ENCODE data around the gene PERM1.
"Not testable (repeated sequence)": the region's sequence is repeated elsewhere in the genome, so short reads cannot be mapped to it uniquely, and the experiment has no call there.

The PERM1 gene

DNA sequence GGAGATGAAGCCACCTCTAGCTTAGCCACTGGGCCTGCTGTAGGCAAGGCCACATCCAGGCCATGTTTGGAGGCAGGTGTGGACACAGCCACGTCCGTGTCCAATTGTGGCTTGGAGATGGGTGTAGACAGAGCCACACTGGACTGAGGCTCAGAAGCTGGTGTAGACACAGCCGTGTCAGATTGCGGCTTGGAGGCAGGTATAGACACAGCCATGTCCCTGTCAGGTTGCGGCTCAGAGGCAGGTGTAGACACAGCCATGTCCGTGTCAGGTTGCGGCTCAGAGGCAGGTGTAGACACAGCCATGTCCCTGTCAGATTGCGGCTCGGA, 2.2 kb downstream of the PERM1 start:
- in situ Hi-C loops (cut with MboI; ENCODE audit: low sequenced_read_pairs), result no loop called here

GRCh38 chr1:978835-979743, 2.8 kb downstream of the PERM1 start:
- in situ Hi-C loops (cut with MboI; ENCODE audit: low sequenced_read_pairs), result no loop called here

GRCh38 chr1:978069-978834, 3.6 kb downstream of the PERM1 start:
- in situ Hi-C loops (cut with MboI; ENCODE audit: low sequenced_read_pairs), result no loop called here

DNA sequence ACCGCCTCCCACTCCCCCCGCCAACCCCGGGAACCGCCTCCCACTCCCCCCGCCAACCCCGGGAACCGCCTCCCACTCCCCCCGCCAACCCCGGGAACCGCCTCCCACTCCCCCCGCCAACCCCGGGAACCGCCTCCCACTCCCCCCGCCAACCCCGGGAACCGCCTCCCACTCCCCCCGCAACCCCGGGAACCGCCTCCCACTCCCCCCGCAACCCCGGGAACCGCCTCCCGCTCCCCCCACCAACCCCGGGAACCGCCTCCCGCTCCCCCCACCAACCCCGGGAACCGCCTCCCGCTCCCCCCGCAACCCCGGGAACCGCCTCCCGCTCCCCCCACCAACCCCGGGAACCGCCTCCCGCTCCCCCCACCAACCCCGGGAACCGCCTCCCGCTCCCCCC, 5.1 kb downstream of the PERM1 start:
- in situ Hi-C loops (cut with MboI; ENCODE audit: low sequenced_read_pairs), result not testable (repeated sequence)

DNA sequence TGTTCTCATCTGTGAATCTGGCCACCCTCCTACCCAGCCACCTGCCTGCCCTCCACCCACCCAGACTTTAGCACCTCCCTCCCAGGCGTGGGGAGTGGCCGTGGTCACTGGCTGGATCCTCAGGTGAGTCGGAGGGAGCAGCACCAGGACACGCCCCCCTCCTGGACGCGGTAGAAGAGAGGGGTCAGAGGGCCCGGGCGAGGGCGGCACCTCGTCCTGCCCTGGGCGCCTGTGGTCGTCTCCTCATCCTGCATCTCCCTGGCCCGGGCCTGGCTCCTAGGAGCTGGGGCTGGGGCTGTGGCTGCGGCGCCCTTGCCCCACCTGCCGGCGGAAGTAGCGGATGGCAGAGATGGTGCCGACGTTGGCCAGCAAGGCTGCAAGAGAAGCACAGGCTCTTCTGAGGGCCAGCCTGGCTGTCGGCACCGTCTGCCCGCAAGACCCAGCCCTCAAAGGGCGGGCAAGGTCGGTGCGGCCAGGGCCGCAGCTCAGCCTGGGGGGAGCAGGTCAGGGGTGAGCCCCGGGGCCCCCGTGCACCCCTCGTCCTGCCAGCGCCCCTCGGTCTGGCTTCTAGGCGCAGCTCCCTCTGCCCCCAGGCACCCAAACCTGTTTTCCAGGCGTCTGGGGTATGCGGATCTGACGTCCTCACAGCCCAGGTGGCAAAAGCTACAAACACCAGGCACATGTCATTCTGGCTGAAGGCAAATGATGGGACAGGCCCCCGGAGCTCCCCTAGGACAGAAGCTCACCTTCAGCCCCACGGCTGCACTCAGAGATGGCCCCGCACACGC, 5.8 kb downstream of the PERM1 start:
- in situ Hi-C loops (cut with MboI; ENCODE audit: low sequenced_read_pairs), result no loop called here

DNA sequence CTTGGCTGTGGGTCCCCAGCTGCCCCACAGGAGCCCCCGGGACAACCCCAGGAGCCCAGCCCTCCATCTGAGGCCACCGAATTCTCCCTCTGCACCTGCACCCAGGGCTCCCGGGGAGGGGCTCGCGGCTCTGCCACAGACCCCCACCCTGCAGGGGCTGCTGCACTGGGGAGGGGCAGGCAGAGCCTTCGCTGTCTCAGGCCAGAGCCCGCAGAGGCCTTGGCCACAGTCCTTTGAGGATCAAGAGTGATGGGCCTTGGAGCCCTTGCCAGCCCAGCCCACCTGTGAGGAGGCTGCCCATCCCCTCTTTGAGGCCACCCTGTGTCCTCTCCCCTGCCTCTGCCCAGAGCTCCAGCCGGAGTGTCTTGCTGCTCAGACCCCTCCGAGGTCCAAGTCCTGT, 6.5 kb downstream of the PERM1 start:
- in situ Hi-C loops (cut with MboI; ENCODE audit: low sequenced_read_pairs), result no loop called here

DNA sequence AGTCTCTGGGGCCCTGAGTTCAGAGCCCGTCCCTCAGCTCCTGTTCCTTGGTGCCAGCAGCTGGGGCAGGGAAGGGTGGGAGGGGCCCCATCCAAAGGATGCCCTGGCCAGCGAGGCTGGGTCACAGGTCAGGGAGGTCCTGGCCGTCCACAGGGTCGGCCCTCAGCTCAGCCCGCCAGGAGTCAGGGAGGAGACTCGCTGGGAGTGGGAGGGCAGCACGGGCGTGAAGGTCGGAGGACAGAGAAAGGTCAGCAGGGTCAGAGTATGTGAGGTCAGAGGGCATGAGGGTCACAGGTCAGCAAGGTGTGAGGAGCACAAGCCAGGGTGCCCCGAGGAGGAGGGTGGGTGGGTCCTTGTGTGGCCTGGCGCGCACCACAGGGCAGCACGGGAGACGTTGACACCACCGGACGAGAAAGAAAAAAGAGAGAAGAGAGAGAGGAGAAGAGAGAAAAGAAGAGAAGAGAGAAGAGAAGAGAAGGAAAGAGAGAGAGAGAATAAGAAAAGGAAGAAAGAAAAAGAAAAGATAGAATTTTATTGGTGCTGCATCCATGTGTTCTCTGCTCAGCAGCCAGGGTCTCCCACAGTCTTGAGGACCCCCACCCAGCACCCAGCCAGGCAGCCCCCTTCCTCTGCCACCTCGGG, 7.1 kb downstream of the PERM1 start:
- in situ Hi-C loops (cut with MboI; ENCODE audit: low sequenced_read_pairs), result no loop called here

DNA sequence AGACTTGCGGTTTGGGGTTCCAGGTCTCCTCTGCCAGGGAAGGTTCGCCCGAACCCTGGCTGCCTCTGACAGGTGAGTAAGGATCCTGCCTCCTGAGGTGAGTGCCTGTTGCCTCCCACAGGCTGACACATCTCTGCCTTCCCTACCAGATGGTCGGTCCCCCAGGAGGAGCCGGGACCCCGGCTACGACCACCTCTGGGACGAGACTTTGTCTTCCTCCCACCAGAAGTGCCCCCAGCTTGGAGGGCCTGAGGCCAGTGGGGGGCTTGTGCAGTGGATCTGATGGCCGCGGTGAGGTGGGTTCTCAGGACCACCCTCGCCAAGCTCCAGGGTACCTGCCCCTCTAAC, 7.6 kb downstream of the PERM1 start:
- in situ Hi-C loops (cut with MboI; ENCODE audit: low sequenced_read_pairs), result no loop called here

- in situ Hi-C loops (cut with MboI; ENCODE audit: low sequenced_read_pairs), result no loop called here
These were observed 8.2 kb downstream of the PERM1 start for GRCh38 chr1:973459-974292.

DNA sequence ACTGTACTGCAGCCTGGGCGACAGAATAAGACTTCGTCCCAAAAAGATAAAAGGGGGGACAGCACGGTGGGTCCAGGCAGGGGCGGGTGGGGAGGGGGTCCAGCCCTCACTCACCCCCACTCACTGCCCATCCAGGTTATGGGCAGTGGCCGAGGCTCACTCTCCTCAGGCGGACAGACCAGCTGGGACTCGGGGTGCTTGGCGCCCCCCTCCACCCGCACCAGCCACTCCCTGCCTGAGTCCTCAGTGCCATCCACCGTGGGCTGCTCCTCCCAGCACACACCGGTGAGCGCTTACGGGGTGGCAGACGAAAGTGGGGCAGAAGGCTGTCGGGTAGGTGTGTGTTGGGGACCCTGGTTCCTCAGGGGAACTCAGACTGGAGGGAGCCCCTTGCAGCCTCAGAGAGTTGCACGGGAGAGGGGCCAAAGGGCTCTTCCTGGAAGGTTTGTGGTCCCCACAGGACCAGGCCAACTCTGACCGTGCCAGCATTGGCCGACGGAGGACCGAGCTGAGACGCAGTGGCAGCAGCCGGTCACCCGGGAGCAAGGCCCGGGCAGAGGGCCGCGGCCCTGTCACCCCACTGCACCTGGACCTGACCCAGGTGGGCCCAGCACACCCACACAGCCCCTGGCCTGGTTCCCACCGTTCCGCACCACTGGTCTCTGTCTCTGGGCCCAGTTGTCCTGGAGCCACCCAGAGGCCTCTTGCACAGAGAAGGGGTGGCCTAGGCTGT, 9.0 kb downstream of the PERM1 start:
- in situ Hi-C loops (cut with MboI; ENCODE audit: low sequenced_read_pairs), result no loop called here

- in situ Hi-C loops (cut with MboI; ENCODE audit: low sequenced_read_pairs), result no loop called here
These were observed 10.0 kb downstream of the PERM1 start for GRCh38 chr1:971751-972506.

DNA sequence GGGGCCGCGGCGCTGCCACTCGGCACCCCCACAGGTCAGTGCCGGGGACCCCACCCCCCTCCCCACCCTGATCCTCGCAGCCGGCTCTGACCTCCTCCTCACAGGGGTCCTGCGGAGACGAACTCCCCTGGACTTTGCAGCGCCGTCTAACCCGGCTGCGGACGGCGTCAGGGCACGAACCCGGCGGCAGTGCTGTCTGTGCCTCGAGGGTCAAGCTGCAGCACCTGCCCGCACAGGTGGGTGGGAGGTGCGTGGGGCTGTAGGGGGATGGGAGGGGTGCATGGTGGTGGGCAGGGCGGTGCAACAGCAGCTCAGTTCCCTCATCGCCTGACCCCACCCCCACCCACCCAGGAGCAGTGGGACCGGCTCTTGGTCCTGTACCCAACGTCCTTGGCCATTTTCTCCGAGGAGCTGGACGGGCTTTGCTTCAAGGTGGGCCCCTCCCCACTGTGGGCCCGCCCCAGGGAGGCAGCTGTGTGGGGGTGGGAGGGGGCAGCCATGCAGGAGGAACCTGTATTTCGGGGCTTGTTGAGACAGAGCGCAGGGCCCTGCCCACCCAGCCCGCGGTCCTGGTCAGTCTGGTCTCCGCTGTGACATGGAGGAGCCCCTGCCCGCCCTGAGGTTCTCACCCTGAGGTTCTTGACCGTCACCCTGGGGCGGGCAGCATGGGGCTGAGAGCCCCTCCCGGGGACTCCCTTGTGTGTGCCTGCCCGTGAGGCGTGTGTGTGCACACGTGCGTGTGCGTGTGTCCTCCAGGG, 10.7 kb downstream of the PERM1 start:
- in situ Hi-C loops (cut with MboI; ENCODE audit: low sequenced_read_pairs), result no loop called here

GRCh38 chr1:970242-970972, 11.5 kb downstream of the PERM1 start:
- in situ Hi-C loops (cut with MboI; ENCODE audit: low sequenced_read_pairs), result no loop called here

GRCh38 chr1:969260-969855, 12.5 kb downstream of the PERM1 start:
- in situ Hi-C loops (cut with MboI; ENCODE audit: low sequenced_read_pairs), result no loop called here

- in situ Hi-C loops (cut with MboI; ENCODE audit: low sequenced_read_pairs), result no loop called here
These were observed 14.2 kb downstream of the PERM1 start for GRCh38 chr1:967466-968343.

- in situ Hi-C loops (cut with MboI; ENCODE audit: low sequenced_read_pairs), result no loop called here
These were observed 15.1 kb downstream of the PERM1 start for GRCh38 chr1:966704-967300.

All from HL-60/S4 (cell line).